Activated CD4-positive, alpha-beta T cell treated with anti-CD3 and anti-CD28 coated beads, Interleukin-2, amount 10 ng/mL, durations not matched to agents 24 days and 14 days (primary cell): ENCODE results near the gene FNDC3A. TPM values are rescaled to one million over a fixed set of nuclear protein-coding genes. Genes with fewer than 3 reads are reported as not detected.

Experiments used
- DNase-seq: peaks from one replicate; pipeline ENCODE4 v3.0.0; 2022
- H3K27ac Mint-ChIP-seq: one replicate; pipeline ENCODE4 v1.8.0; 2022; ENCODE audit warnings: mild to moderate bottlenecking, mixed read lengths
- H3K27me3 Mint-ChIP-seq: one replicate; pipeline ENCODE4 v1.8.0; 2022; ENCODE audit warnings: mixed read lengths
- H3K36me3 Mint-ChIP-seq: one replicate; pipeline ENCODE4 v1.8.0; 2022; ENCODE audit warnings: low read depth, mild to moderate bottlenecking, mixed read lengths
- H3K4me1 Mint-ChIP-seq: one replicate; pipeline ENCODE4 v1.8.0; 2021; ENCODE audit warnings: mixed read lengths
- H3K4me3 Mint-ChIP-seq: one replicate; pipeline ENCODE4 v1.8.0; 2022; ENCODE audit warnings: mild to moderate bottlenecking, moderate library complexity, mixed read lengths
- H3K9me3 Mint-ChIP-seq: one replicate; pipeline ENCODE4 v1.8.0; 2021; ENCODE audit warnings: mixed read lengths
- intact Hi-C: fragments of 100-400 bp; cut with micrococcal nuclease; formaldehyde crosslinking; loops from one replicate; pipeline ENCODE4 v1.15.1; 2023
- total RNA-seq: library from RNA; stranded (reverse); gene quantifications from 2 replicates; pipeline ENCODE4 v1.2.3, GENCODE V29; 2022

The FNDC3A gene
- total RNA-seq, 1 donor from 2014 or later: 23.5 TPM

GRCh38 chr13:49247643-49248621 lies 272.2 kb downstream of the FNDC3A start, which contains the start of gene CDADC1:
Gene CDADC1 (plus strand): TSS chr13:49247925. CDS start chr13:49248038, 113 bp downstream.
- Mint-ChIP-seq H3K36me3 (peaks cover 11% of the 10 kb centered on the region), H3K27me3 (peaks cover 18% of the 10 kb centered on the region), H3K4me1 (peaks cover 23% of the 10 kb centered on the region), H3K4me3 (peak within 1 kb of the TSS; percentile 91), H3K9me3 (no peaks in the 10 kb centered on the region), H3K27ac (peak within 1 kb of the TSS; percentile 96)
- peak; percentile 98 for DNase-seq
- intact Hi-C loops: loop anchor here (1.0 to 10.0 kb wide), 7 partner anchors 10 to 359 kb away; partner anchors contain the start of genes CAB39L, FNDC3A, MLNR and SETDB2

GRCh38 chr13:49248622-49249002 lies 272.9 kb downstream of the FNDC3A start:
- H3K4me3 Mint-ChIP-seq: peak overlapping the region; percentile 91
- peak overlapping the region; percentile 96 for H3K27ac Mint-ChIP-seq
- H3K27me3 Mint-ChIP-seq: peaks cover 14% of the 10 kb centered on the region
- peaks cover 28% of the 10 kb centered on the region for H3K4me1 Mint-ChIP-seq
- no peaks in the 10 kb centered on the region for H3K9me3 Mint-ChIP-seq
- peaks cover 13% of the 10 kb centered on the region for H3K36me3 Mint-ChIP-seq
- intact Hi-C loops: loop anchor here (5.0 to 10.0 kb wide), 3 partner anchors 194 to 359 kb away; partner anchors contain the start of genes CAB39L, FNDC3A and SETDB2
- no peak for DNase-seq

GRCh38 chr13:49251326-49251725 lies 275.6 kb downstream of the FNDC3A start:
- no peaks in the 10 kb centered on the region for H3K9me3 Mint-ChIP-seq
- no peak overlapping the region for H3K27ac Mint-ChIP-seq
- no peak overlapping the region for H3K4me3 Mint-ChIP-seq
- no peaks in the 10 kb centered on the region for H3K27me3 Mint-ChIP-seq
- intact Hi-C loops: no loop called here
- no peak for DNase-seq
- peaks cover 44% of the 10 kb centered on the region for H3K4me1 Mint-ChIP-seq
- peaks cover 33% of the 10 kb centered on the region for H3K36me3 Mint-ChIP-seq

- Mint-ChIP-seq H3K4me3 (no peak overlapping the region), H3K27ac (no peak overlapping the region)
Observed at GRCh38 chr13:49253310-49253709, 277.6 kb downstream of the FNDC3A start.

GRCh38 chr13:49254007-49254406 lies 278.3 kb downstream of the FNDC3A start:
- peaks cover 42% of the 10 kb centered on the region for H3K4me1 Mint-ChIP-seq
- no peak for DNase-seq
- intact Hi-C loops: no loop called here
- peaks cover 41% of the 10 kb centered on the region for H3K36me3 Mint-ChIP-seq
- H3K9me3 Mint-ChIP-seq: no peaks in the 10 kb centered on the region
- H3K27ac Mint-ChIP-seq: peak overlapping the region; percentile 48
- no peak overlapping the region for H3K4me3 Mint-ChIP-seq
- H3K27me3 Mint-ChIP-seq: no peaks in the 10 kb centered on the region

More at GRCh38 chr13:49253310-49253709, 277.6 kb downstream of the FNDC3A start:
- intact Hi-C loops: no loop called here
- H3K9me3 Mint-ChIP-seq: no peaks in the 10 kb centered on the region
- H3K4me1 Mint-ChIP-seq: peaks cover 42% of the 10 kb centered on the region
- DNase-seq: no peak
- no peaks in the 10 kb centered on the region for H3K27me3 Mint-ChIP-seq
- peaks cover 41% of the 10 kb centered on the region for H3K36me3 Mint-ChIP-seq

GRCh38 chr13:49256841-49257240 lies 281.1 kb downstream of the FNDC3A start:
- no peaks in the 10 kb centered on the region for H3K9me3 Mint-ChIP-seq
- intact Hi-C loops: no loop called here
- H3K27me3 Mint-ChIP-seq: no peaks in the 10 kb centered on the region
- H3K36me3 Mint-ChIP-seq: peaks cover 51% of the 10 kb centered on the region
- H3K4me3 Mint-ChIP-seq: no peak overlapping the region
- peaks cover 38% of the 10 kb centered on the region for H3K4me1 Mint-ChIP-seq
- H3K27ac Mint-ChIP-seq: no peak overlapping the region
- no peak for DNase-seq

- Mint-ChIP-seq H3K9me3 (no peaks in the 10 kb centered on the region), H3K36me3 (peaks cover 47% of the 10 kb centered on the region)
- intact Hi-C loops: loop anchor here (1.0 kb wide), 1 partner anchor 11 kb away; the partner anchor contains the start of gene CDADC1
Observed at GRCh38 chr13:49258089-49258796, 282.5 kb downstream of the FNDC3A start.

More at GRCh38 chr13:49258089-49258796, 282.5 kb downstream of the FNDC3A start:
- H3K27me3 Mint-ChIP-seq: no peaks in the 10 kb centered on the region
- H3K4me3 Mint-ChIP-seq: peak overlapping the region; percentile 84
- DNase-seq: peak; percentile 68
- peak overlapping the region; percentile 74 for H3K27ac Mint-ChIP-seq
- peaks cover 33% of the 10 kb centered on the region for H3K4me1 Mint-ChIP-seq

Other genes starting within 250 kb of the FNDC3A start
- gene MLNR, start 244.4 kb downstream of the FNDC3A start, total RNA-seq: not detected in 2 replicates